ENCODE results near the gene NPAS3. TPM values are rescaled to one million over a fixed set of nuclear protein-coding genes. Genes with fewer than 3 reads are reported as not detected.

NPAS3 gene
- total RNA-seq, 1 donor from 2014 or later, result 0.95 TPM

DNA sequence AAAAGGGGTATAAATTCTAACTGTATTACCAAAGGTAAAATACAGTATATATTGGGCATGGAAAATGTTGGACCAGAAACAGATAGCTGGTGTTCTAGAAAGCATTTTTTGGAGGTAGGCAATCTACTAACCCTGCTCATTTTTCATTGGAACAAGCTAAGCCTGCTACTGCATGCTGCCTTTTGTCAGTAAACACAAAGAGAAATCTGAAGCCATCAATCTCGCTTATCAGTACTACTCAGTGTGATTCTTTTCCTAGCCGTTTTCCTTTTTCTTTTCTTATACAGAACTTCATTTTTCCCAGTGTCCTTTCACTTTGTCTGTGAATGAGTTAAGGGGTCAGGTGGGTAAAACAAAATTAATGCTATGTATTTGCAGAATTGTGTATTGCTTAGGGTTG is 312.3 kb downstream of the NPAS3 start:
- Histone ChIP-seq H3K27me3 (ENCODE audit: low read depth) (no peaks in the 10 kb centered on the region), H3K9me3 (no peaks in the 10 kb centered on the region), H3K4me3 (no peak overlapping the region), H3K36me3 (no peaks in the 10 kb centered on the region), H3K4me1 (no peaks in the 10 kb centered on the region), H3K27ac (no peak overlapping the region)
- DNase-seq (no peak), ATAC-seq (no peak)
- intact Hi-C loops (cut with DNase I), result no loop called here
- TF ChIP-seq, protein P1, sequence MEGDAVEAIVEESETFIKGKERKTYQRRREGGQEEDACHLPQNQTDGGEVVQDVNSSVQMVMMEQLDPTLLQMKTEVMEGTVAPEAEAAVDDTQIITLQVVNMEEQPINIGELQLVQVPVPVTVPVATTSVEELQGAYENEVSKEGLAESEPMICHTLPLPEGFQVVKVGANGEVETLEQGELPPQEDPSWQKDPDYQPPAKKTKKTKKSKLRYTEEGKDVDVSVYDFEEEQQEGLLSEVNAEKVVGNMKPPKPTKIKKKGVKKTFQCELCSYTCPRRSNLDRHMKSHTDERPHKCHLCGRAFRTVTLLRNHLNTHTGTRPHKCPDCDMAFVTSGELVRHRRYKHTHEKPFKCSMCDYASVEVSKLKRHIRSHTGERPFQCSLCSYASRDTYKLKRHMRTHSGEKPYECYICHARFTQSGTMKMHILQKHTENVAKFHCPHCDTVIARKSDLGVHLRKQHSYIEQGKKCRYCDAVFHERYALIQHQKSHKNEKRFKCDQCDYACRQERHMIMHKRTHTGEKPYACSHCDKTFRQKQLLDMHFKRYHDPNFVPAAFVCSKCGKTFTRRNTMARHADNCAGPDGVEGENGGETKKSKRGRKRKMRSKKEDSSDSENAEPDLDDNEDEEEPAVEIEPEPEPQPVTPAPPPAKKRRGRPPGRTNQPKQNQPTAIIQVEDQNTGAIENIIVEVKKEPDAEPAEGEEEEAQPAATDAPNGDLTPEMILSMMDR (IDR thresholded peaks at IDR 0.05), result no peak

DNA sequence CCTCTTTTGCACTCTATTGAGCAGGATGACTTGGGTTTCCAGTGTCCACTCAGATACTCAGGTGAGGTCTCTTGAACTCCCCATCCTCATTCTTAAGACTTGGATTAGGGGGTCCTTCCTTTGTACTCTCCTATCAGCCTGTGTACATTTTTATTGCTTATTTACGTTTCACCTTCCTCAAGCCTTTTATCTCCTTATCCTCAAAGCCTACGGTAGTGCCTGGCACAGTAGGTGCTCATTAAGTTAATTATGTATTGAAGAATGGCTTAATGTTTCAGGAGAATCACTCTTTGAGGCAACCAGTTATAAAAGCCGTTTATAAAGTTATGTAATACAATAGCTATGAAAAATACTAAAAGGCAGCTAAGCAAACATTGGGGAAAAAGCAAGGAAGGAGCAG is 315.7 kb downstream of the NPAS3 start:
- TF ChIP-seq, protein P1 (IDR thresholded peaks at IDR 0.05), result no peak
- H3K27ac ChIP-seq, result no peak overlapping the region

DNA sequence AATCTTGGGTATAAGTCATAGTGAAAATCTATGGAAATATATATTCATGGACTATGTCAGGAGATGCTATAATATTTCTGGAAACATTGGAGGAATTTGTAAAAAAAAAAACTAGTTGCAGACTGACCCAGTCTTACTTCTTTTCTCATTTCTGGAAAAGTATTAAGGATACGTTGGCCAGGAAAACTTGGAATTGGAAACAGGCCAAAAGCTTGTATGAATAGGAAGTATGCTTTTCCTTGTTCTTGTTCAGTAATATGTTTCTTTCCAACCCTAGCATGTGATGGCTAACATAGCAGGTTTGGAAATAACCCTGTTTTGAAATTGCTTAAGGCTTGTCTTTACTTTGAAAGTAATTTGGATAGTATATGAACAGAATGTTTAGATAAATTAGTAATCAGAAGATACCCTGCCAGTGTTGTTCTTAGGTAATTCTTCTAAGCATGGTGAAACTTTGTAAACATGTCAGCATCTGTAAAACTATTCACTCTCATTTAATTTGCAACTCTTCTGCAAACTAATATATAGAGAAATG is 316.2 kb downstream of the NPAS3 start:
- no peak for ATAC-seq
- intact Hi-C loops (cut with DNase I), result no loop called here
- Histone ChIP-seq H3K9me3 (no peaks in the 10 kb centered on the region), H3K27ac (no peak overlapping the region), H3K4me3 (no peak overlapping the region), H3K4me1 (no peaks in the 10 kb centered on the region), H3K27me3 (ENCODE audit: low read depth) (no peaks in the 10 kb centered on the region), H3K36me3 (no peaks in the 10 kb centered on the region)
- TF ChIP-seq, protein P1 (IDR thresholded peaks at IDR 0.05), result no peak
- DNase-seq, result no peak

More for the DNA sequence above, 315.7 kb downstream of the NPAS3 start:
- intact Hi-C loops (cut with DNase I), result no loop called here
- no peak for DNase-seq
- Histone ChIP-seq H3K9me3 (no peaks in the 10 kb centered on the region), H3K4me1 (no peaks in the 10 kb centered on the region), H3K36me3 (no peaks in the 10 kb centered on the region), H3K4me3 (no peak overlapping the region), H3K27me3 (ENCODE audit: low read depth) (no peaks in the 10 kb centered on the region)
- no peak for ATAC-seq

DNA sequence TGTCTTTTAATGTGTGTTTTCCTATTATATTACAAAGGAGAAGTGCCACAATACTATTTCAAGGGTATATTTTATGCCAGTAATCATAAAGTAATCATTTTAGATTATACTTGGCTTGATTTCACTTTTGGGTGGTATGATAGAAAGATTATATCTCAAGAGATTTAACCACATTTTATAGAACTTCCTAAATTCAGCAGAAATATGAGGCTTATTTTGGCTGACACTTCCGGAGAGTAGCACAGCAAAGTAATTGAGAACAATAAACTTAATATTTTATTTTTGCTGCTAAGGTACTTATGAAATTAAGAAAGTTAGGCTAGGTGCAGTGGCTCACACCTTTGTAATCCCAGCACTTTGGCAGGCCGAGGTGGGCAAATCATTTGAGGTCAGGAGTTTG is 319.1 kb downstream of the NPAS3 start:
- Histone ChIP-seq H3K27ac (no peak overlapping the region), H3K4me1 (no peaks in the 10 kb centered on the region), H3K36me3 (no peaks in the 10 kb centered on the region), H3K27me3 (ENCODE audit: low read depth) (no peaks in the 10 kb centered on the region), H3K4me3 (no peak overlapping the region), H3K9me3 (no peaks in the 10 kb centered on the region)
- DNase-seq, result no peak
- TF ChIP-seq, protein P1 (IDR thresholded peaks at IDR 0.05), result no peak
- intact Hi-C loops (cut with DNase I), result no loop called here
- ATAC-seq, result no peak

DNA sequence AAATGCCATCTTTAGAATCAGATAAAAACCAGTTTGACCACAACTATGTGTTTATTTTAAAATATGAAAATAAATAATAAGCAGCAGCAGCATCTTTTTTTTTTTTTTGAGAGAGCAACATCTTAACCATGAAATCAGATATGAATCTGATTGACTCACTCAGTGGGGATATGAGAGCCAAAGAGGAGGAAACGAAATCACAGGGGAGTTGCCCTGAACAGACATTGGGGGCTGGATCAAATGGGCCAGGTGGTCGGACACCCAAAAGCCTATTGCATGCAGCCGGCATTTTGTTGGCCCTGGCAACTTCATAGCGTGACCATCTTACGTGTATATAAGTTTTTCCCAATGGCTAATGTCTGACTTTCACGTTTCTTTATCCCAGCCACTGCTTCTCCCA is 321.1 kb downstream of the NPAS3 start:
- Histone ChIP-seq H3K27ac (no peak overlapping the region), H3K36me3 (no peaks in the 10 kb centered on the region), H3K4me1 (no peaks in the 10 kb centered on the region), H3K9me3 (no peaks in the 10 kb centered on the region), H3K27me3 (ENCODE audit: low read depth) (no peaks in the 10 kb centered on the region), H3K4me3 (no peak overlapping the region)
- DNase-seq, result no peak
- TF ChIP-seq, protein P1 (IDR thresholded peaks at IDR 0.05), result no peak
- no peak for ATAC-seq
- intact Hi-C loops (cut with DNase I), result no loop called here

DNA sequence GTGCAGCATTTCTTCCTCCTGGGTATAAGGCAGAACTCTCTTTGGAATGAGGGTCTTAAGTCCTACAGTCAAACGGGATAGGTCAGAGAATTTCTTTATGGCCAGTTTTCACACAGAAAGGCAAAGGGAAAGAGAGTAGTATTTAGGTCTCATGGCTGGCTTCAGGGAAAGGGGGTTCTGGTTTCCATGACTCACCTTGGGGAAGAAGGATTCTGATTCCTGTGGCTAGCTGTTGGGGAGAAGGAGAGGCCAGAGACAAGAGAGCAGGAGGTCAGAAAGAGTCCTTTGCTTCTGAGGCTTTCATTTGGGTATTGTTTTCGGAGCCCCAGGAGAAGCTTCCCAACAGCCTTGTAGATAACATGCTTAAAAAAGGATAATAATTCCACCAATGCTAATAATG is 332.5 kb downstream of the NPAS3 start:
- no peaks in the 10 kb centered on the region for H3K9me3 ChIP-seq
- H3K4me3 ChIP-seq, result no peak overlapping the region
- intact Hi-C loops (cut with DNase I), result no loop called here
- H3K27ac ChIP-seq, result no peak overlapping the region
- H3K36me3 ChIP-seq, result no peaks in the 10 kb centered on the region
- H3K27me3 ChIP-seq (ENCODE audit: low read depth), result no peaks in the 10 kb centered on the region
- TF ChIP-seq, protein P1 (IDR thresholded peaks at IDR 0.05), result no peak
- ATAC-seq (no peak), DNase-seq (no peak)
- no peaks in the 10 kb centered on the region for H3K4me1 ChIP-seq
